ENCODE data around the gene TTLL12.

TTLL12 gene

GRCh38 chr22:43185860-43186261, 1.1 kb downstream of the TTLL12 start:
- Histone ChIP-seq H3K27ac (ENCODE audit: low read depth, low read length, poor library complexity, severe bottlenecking) (peak overlapping the region; percentile 48), H3K9ac (ENCODE audit: low read length) (peak overlapping the region; percentile 83), H4K20me1 (ENCODE audit: insufficient read depth, low read length) (no peaks in the 10 kb centered on the region), H2AFZ (ENCODE audit: low read length) (no peak overlapping the region), H3K9me2 (ENCODE audit: low read depth, low read length) (no peaks in the 10 kb centered on the region), H3K4me2 (ENCODE audit: low read length) (peak overlapping the region; percentile 98), H3F3A (ENCODE audit: insufficient read depth, low read length) (no peaks in the 10 kb centered on the region), H3K79me2 (ENCODE audit: insufficient read depth, low read length) (peaks cover 10% of the 10 kb centered on the region), H3K4me3 (ENCODE audit: low read depth, low read length, poor library complexity, severe bottlenecking) (peak overlapping the region; percentile 83), H3K9me3 (ENCODE audit: low read length) (no peaks in the 10 kb centered on the region), H3K36me3 (ENCODE audit: insufficient read depth, low read length) (peaks cover 37% of the 10 kb centered on the region), H3K27me3 (ENCODE audit: insufficient read depth, low read length) (peaks cover 3% of the 10 kb centered on the region; the same call in 1 of the 2 replicates), H3K4me1 (ENCODE audit: insufficient read depth, low read length, severe bottlenecking) (peaks cover 14% of the 10 kb centered on the region)
- no peak for TF ChIP-seq EZH2 (IDR thresholded peaks at IDR 0.05; ENCODE audit: borderline replicate concordance, low read length)

DNA sequence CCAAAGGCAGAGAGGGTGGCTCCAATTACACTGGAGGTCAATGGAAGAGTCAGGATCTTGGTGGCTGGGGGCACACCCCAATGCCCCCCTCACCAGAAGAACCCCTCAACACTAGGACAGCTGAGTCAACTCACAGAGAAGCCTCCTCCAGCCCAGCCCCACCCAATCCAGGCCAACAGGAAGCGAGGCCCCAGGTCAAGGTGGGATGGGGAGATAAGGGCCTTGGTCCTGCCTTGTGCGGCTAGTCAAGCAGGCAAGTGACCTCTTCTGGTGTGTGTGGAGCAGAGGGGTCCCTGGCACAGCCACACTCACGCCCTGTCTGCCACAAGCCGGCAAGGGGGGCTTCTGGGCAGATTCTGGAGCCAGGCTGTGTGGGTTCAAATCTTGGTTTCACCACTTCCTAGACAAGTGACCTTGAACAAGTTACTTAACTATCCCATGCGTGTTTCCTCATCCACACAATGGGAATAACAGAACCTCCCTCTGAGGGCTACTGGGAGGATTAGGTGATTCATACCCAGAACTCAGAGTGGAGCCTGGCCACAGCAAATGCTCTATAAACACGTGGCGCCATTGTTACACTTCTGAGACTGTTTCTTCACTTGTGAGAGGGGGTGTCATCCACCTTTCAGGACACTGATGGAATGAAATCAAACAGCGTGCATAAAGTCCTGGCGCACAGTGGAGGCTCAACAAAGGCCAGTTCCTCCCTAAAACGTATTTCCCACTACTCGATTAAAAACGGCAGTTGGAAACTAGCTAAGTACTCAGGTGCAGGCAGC, 3.2 kb downstream of the TTLL12 start:
- Histone ChIP-seq H3K79me2 (ENCODE audit: insufficient read depth, low read length) (peaks cover 10% of the 10 kb centered on the region), H3K9ac (ENCODE audit: low read length) (no peak overlapping the region), H3K27ac (ENCODE audit: low read depth, low read length, poor library complexity, severe bottlenecking) (no peak overlapping the region), H3F3A (ENCODE audit: insufficient read depth, low read length) (no peaks in the 10 kb centered on the region), H4K20me1 (ENCODE audit: insufficient read depth, low read length) (no peaks in the 10 kb centered on the region), H3K9me3 (ENCODE audit: low read length) (no peaks in the 10 kb centered on the region), H3K36me3 (ENCODE audit: insufficient read depth, low read length) (peaks cover 58% of the 10 kb centered on the region), H3K9me2 (ENCODE audit: low read depth, low read length) (no peaks in the 10 kb centered on the region), H2AFZ (ENCODE audit: low read length) (no peak overlapping the region), H3K27me3 (ENCODE audit: insufficient read depth, low read length) (no peaks in the 10 kb centered on the region), H3K4me3 (ENCODE audit: low read depth, low read length, poor library complexity, severe bottlenecking) (no peak overlapping the region), H3K4me2 (ENCODE audit: low read length) (no peak overlapping the region), H3K4me1 (ENCODE audit: insufficient read depth, low read length, severe bottlenecking) (peaks cover 14% of the 10 kb centered on the region)
- TF ChIP-seq CTCF (IDR thresholded peaks at IDR 0.05; ENCODE audit: low read length): no peak
- TF ChIP-seq EZH2 (IDR thresholded peaks at IDR 0.05; ENCODE audit: borderline replicate concordance, low read length): no peak

DNA sequence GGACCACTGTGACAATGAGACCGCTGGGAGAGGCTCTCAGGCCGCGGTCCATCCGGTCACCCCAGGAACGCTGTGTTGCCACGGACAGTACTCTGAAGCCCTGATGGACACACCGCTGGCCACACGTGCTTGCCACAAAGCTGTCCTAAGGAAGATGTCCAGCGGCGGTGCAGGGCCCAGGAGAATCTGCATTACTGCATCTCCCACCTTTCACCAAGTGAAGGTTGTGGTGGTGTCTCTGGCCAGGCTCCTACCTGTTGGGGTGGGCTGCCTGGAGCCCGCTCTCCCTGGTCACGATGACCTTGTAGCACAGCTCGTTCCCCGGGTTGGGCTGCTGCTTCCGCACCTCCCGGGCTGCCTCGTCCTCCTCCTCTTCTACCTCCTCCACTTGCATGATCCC, 4.2 kb downstream of the TTLL12 start:
- peaks cover 9% of the 10 kb centered on the region for H3K4me1 ChIP-seq (ENCODE audit: insufficient read depth, low read length, severe bottlenecking)
- H3K4me2 ChIP-seq (ENCODE audit: low read length): no peak overlapping the region
- no peaks in the 10 kb centered on the region for H4K20me1 ChIP-seq (ENCODE audit: insufficient read depth, low read length)
- no peak overlapping the region for H3K27ac ChIP-seq (ENCODE audit: low read depth, low read length, poor library complexity, severe bottlenecking)
- no peaks in the 10 kb centered on the region for H3K27me3 ChIP-seq (ENCODE audit: insufficient read depth, low read length)
- no peak overlapping the region for H3K9ac ChIP-seq (ENCODE audit: low read length)
- no peaks in the 10 kb centered on the region for H3F3A ChIP-seq (ENCODE audit: insufficient read depth, low read length)
- H3K9me3 ChIP-seq (ENCODE audit: low read length): no peaks in the 10 kb centered on the region
- peaks cover 65% of the 10 kb centered on the region for H3K36me3 ChIP-seq (ENCODE audit: insufficient read depth, low read length)
- no peaks in the 10 kb centered on the region for H3K9me2 ChIP-seq (ENCODE audit: low read depth, low read length)
- peaks cover 10% of the 10 kb centered on the region for H3K79me2 ChIP-seq (ENCODE audit: insufficient read depth, low read length)
- no peak overlapping the region for H3K4me3 ChIP-seq (ENCODE audit: low read depth, low read length, poor library complexity, severe bottlenecking)
- TF ChIP-seq EZH2 (IDR thresholded peaks at IDR 0.05; ENCODE audit: borderline replicate concordance, low read length) (no peak), CTCF (IDR thresholded peaks at IDR 0.05; ENCODE audit: low read length) (no peak)
- H2AFZ ChIP-seq (ENCODE audit: low read length): no peak overlapping the region

GRCh38 chr22:43182118-43182517, 4.8 kb downstream of the TTLL12 start:
- H2AFZ ChIP-seq (ENCODE audit: low read length): no peak overlapping the region
- H3K36me3 ChIP-seq (ENCODE audit: insufficient read depth, low read length): peaks cover 70% of the 10 kb centered on the region
- peaks cover 10% of the 10 kb centered on the region for H3K79me2 ChIP-seq (ENCODE audit: insufficient read depth, low read length)
- no peaks in the 10 kb centered on the region for H3K27me3 ChIP-seq (ENCODE audit: insufficient read depth, low read length)
- H3K9ac ChIP-seq (ENCODE audit: low read length): no peak overlapping the region
- no peak overlapping the region for H3K4me3 ChIP-seq (ENCODE audit: low read depth, low read length, poor library complexity, severe bottlenecking)
- no peaks in the 10 kb centered on the region for H3K9me3 ChIP-seq (ENCODE audit: low read length)
- H3K27ac ChIP-seq (ENCODE audit: low read depth, low read length, poor library complexity, severe bottlenecking): no peak overlapping the region
- no peaks in the 10 kb centered on the region for H4K20me1 ChIP-seq (ENCODE audit: insufficient read depth, low read length)
- H3K4me2 ChIP-seq (ENCODE audit: low read length): no peak overlapping the region
- no peaks in the 10 kb centered on the region for H3K9me2 ChIP-seq (ENCODE audit: low read depth, low read length)
- peaks cover 8% of the 10 kb centered on the region for H3K4me1 ChIP-seq (ENCODE audit: insufficient read depth, low read length, severe bottlenecking)
- TF ChIP-seq EZH2 (IDR thresholded peaks at IDR 0.05; ENCODE audit: borderline replicate concordance, low read length) (no peak), CTCF (IDR thresholded peaks at IDR 0.05; ENCODE audit: low read length) (no peak)
- H3F3A ChIP-seq (ENCODE audit: insufficient read depth, low read length): no peaks in the 10 kb centered on the region

Data from OCI-LY1 (cell line).